Fibroblast of villous mesenchyme (primary cell): ENCODE measurements around the gene SP2. TPM values are rescaled to one million over a fixed set of nuclear protein-coding genes. Genes with fewer than 3 reads are reported as not detected.

Experiments used
- DNase-seq: peaks from one replicate; pipeline ENCODE4 v3.0.0-alpha.2; 2010; ENCODE audit warnings: low read depth
- H3K4me3 ChIP-seq: 2 replicates; pipeline ENCODE4 v1.5.1; 2011; ENCODE audit warnings: low read depth, mild to moderate bottlenecking, low read length
- CTCF ChIP-seq: IDR thresholded peaks from 2 replicates; pipeline ENCODE4 v1.5.1; 2012; ENCODE audit warnings: low read depth, mild to moderate bottlenecking, low read length; ENCODE audit not compliant: insufficient read depth
- total RNA-seq: library from RNA; depleted of rRNA; stranded (reverse); fragments of >200 nt; gene quantifications from 2 replicates; pipeline ENCODE4 v1.2.3, GENCODE V29; 2012

The SP2 gene
- total RNA-seq, 1 donor: 2.2 TPM

GRCh38 chr17:47957591-47958490 is 61.8 kb downstream of the SP2 start, which contains the start of gene PRR15L:
Gene PRR15L, minus strand, starts transcription at chr17:47957883. Its CDS starts 4,649 bp downstream, at chr17:47953234.
- no peak within 1 kb of the TSS for H3K4me3 ChIP-seq
- no peak for DNase-seq
- no peak for TF ChIP-seq CTCF

DNA sequence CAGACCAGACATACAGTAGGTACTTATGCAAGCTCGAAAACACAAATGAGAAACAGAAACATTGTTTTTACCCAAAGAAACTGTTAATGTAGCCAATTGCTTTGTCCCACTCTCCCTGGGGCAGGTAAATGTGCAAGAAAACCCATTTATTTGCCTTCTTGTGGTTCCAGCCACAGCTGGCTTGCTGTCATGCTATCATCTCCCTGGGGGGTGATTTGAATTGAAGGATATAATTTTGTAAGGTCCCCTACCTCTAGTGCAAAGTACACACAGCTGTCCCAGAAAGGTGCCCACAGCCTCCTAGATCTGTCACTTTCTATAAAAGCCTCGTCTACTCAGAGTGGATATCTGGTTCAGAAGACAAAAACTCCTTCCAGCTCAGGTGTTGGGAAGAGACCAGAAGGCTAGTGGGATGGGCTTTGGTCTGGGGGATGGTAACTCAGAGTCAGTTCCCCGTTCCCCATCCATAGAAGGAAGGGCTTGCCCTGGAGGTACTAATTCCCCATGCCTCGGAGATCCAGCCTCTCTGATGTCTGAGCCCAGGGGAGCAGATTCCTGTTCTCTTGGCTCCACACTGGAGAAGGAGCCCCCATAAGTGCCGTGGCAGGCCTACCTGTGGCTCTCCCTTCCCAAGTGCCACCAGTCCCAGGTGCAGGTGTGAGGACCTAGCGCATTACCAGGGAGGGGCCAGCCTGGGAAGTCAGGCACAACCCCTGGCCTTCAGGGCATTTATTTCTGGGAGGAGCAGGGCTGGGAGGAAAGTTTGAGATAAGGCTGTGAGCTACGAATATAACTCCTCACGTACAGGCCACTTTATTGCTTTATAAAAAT is 64.0 kb downstream of the SP2 start:
- H3K4me3 ChIP-seq: no peak overlapping the region
- no peak for DNase-seq
- TF ChIP-seq CTCF: no peak

DNA sequence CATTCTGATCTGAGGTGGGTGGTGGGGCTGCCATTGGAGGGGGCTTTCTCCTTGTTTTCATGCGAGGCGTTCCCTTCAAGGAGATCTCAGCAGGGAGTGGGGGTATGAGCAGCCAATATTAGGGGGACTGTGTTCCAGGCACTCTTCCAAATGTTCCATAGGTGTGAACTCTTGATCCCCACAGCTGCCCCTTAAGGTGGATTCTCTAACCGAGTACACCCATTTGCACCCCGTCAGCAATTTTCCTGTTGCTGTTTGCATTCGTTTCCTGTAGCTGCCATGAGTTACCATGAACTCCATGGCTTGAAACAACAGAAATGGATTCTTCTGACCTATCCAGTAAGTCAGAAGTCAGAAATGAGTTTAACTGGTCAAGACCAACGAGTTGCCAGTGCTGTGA is 65.4 kb downstream of the SP2 start:
- DNase-seq: no peak
- no peak overlapping the region for H3K4me3 ChIP-seq
- TF ChIP-seq CTCF: no peak

DNA sequence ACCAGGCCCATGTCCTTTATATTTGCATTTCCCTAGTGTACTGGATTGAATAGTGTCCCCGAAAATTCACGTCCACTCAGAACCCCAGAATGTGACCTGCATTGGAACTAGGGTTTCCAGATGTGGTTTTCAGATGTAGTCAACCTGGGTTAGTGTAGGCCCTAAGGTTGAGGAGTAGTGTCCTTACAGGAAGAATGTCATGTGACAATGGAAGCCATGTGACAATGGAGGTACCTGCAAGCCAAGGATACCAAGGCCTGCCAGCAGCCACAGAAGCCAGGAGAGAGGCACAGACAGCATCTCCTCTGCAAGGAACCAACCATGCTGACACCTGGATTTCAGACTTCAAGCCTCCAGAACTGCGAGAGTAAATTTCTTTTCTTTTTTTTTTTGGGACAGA is 66.9 kb downstream of the SP2 start:
- no peak overlapping the region for H3K4me3 ChIP-seq
- no peak for DNase-seq
- no peak for TF ChIP-seq CTCF

- TF ChIP-seq CTCF: no peak
- DNase-seq: no peak
- no peak overlapping the region for H3K4me3 ChIP-seq
These were observed 68.8 kb downstream of the SP2 start for GRCh38 chr17:47964856-47965255.

DNA sequence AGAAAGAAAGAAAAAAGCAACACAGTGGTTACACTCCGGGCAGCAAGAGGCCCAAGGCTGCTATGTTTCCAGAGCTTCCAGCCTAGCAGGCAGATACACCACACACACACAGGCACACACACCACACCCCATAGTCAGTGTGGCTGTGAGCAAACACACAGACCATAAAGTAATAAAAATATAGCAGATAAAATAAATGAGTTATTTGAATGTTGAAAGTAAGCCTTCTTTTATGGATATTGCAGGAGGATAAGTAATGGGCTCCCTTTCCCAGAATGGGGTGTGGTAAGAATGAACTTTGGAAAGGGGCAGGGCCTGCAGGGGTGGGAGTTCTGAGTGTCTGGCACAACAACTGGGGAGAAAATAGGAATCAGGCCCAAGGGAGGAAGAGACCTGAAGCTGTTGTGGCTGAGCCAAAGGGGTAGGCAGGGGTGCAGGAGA is 70.1 kb downstream of the SP2 start:
- peak; percentile 87 for DNase-seq
- no peak overlapping the region for H3K4me3 ChIP-seq

More for the DNA sequence above, 70.1 kb downstream of the SP2 start:
- TF ChIP-seq CTCF: no peak
